OCI-LY3 (cell line): ENCODE measurements around the gene ATP5ME.

Experiments
- EZH2phosphoT487 ChIP-seq: fragments of 200-600 bp; shearing (Covaris generic); IDR thresholded peaks from 2 replicates; pipeline ENCODE4 v1.6.1; 2018; ENCODE audit warnings: antibody characterized with exemption, mixed run types, low read depth
- TF ChIP-seq, protein P1 (sequence below): fragments of 200-600, 300-600 bp; sonication (generic); IDR thresholded peaks from 2 replicates; pipeline ENCODE4 v1.5.1; 2014; ENCODE audit warnings: antibody characterized with exemption, low read length, low read depth

DNA sequence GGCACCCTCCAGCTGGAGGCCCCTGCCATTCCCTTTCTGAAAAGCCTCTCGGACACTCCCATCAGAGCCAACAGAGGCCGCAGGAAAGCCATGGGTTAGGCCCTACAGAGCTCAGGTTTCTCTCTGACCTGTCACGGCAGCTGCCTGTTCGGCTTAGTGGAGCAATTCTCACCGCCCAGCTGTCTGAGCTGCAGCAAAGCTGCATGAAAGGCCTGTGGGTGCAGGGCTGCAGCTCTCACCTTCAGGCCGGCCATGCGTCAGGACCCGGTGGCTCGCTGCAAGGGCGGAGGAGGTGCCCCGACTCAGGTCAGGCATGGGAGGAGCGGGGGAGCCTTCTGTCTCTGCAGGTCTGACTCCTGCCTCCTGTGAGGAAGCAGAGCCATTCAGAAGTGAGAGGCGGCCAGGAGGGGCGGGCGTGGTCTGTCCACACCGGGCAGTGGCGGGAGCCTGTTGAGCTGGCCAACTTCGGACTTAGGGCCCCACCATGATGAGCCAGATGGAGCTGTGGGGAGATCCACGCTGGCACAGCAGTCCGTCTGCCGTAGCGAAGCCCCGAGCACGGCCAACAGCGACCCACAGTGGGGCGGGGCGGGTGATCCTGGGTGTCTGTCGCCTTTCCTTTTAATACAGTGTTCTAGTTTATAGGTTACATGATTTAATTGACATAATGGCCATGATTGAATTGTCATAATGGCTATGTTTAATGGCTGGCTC is 25.3 kb downstream of the ATP5ME start:
- TF ChIP-seq, protein P1, sequence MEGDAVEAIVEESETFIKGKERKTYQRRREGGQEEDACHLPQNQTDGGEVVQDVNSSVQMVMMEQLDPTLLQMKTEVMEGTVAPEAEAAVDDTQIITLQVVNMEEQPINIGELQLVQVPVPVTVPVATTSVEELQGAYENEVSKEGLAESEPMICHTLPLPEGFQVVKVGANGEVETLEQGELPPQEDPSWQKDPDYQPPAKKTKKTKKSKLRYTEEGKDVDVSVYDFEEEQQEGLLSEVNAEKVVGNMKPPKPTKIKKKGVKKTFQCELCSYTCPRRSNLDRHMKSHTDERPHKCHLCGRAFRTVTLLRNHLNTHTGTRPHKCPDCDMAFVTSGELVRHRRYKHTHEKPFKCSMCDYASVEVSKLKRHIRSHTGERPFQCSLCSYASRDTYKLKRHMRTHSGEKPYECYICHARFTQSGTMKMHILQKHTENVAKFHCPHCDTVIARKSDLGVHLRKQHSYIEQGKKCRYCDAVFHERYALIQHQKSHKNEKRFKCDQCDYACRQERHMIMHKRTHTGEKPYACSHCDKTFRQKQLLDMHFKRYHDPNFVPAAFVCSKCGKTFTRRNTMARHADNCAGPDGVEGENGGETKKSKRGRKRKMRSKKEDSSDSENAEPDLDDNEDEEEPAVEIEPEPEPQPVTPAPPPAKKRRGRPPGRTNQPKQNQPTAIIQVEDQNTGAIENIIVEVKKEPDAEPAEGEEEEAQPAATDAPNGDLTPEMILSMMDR: no peak
- TF ChIP-seq EZH2phosphoT487: no peak
